ENCODE measurements around the gene SETD1A.

DNA sequence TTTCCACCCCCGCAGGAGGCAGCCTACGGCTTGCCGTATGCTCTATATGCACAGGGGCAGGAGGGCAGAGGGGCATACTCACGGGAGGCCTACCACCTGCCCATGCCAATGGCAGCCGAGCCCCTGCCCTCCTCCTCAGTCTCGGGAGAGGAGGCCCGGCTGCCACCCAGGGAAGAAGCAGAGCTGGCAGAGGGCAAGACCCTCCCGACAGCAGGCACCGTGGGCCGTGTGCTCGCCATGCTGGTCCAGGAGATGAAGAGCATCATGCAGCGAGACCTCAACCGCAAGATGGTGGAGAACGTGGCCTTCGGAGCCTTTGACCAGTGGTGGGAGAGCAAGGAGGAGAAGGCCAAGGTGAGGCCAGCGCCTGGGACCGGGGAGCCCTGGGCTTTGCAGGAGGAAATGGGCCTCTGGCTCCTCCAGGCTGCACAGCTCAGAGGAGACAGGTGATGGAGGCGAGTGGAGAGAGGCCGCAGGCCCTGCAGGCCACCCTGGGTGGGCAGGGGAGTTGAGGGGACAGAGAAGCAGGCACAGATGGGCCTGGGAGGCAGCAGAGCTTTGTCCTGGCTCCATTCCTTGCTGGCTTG is 8.6 kb downstream of the SETD1A start:
- TF ChIP-seq, protein P1, sequence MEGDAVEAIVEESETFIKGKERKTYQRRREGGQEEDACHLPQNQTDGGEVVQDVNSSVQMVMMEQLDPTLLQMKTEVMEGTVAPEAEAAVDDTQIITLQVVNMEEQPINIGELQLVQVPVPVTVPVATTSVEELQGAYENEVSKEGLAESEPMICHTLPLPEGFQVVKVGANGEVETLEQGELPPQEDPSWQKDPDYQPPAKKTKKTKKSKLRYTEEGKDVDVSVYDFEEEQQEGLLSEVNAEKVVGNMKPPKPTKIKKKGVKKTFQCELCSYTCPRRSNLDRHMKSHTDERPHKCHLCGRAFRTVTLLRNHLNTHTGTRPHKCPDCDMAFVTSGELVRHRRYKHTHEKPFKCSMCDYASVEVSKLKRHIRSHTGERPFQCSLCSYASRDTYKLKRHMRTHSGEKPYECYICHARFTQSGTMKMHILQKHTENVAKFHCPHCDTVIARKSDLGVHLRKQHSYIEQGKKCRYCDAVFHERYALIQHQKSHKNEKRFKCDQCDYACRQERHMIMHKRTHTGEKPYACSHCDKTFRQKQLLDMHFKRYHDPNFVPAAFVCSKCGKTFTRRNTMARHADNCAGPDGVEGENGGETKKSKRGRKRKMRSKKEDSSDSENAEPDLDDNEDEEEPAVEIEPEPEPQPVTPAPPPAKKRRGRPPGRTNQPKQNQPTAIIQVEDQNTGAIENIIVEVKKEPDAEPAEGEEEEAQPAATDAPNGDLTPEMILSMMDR (IDR thresholded peaks at IDR 0.05; ENCODE audit: low read depth, low read length), result no peak
- TF ChIP-seq EZH2phosphoT487 (IDR thresholded peaks at IDR 0.05; ENCODE audit: low read depth), result no peak
